Neural cell (in vitro differentiated cells): Measurements from ENCODE around the gene INSYN2B. TPM values are rescaled to one million over a fixed set of nuclear protein-coding genes. Genes with fewer than 3 reads are reported as not detected.

Experiments used
- H2AFZ ChIP-seq: fragments of 200-600, 300-800 bp; sonication (generic), shearing (Covaris generic); 2 replicates; pipeline ENCODE4 v1.6.0; 2014; ENCODE audit warnings: low read depth, mild to moderate bottlenecking, antibody characterized with exemption, low read length, moderate library complexity
- H3F3A ChIP-seq: fragments of 200-600 bp; shearing (Covaris generic); 2 replicates; pipeline ENCODE4 v1.6.1; 2016; ENCODE audit warnings: mild to moderate bottlenecking, moderate library complexity, mixed read lengths, antibody characterized with exemption, low read length; ENCODE audit not compliant: insufficient read depth, poor library complexity, severe bottlenecking
- H3K27ac ChIP-seq: fragments of 200-600, 300-800 bp; sonication (generic), shearing (Covaris generic); 2 replicates; pipeline ENCODE4 v1.5.1; 2014; ENCODE audit warnings: mild to moderate bottlenecking, low read length, moderate library complexity
- H3K27me3 ChIP-seq: fragments of 300-800, 200-600 bp; sonication (generic), shearing (Covaris generic); 2 replicates; pipeline ENCODE4 v1.6.0; 2014; ENCODE audit warnings: mild to moderate bottlenecking, low read depth, low read length, moderate library complexity; ENCODE audit not compliant: insufficient read depth
- H3K36me3 ChIP-seq: fragments of 300-800, 200-600 bp; sonication (generic), shearing (Covaris generic); 2 replicates; pipeline ENCODE4 v1.5.1; 2014; ENCODE audit warnings: mild to moderate bottlenecking, antibody characterized with exemption, low read length, moderate library complexity; ENCODE audit not compliant: insufficient read depth
- H3K4me2 ChIP-seq: fragments of 300-800, 200-600 bp; sonication (generic), shearing (Covaris generic); 2 replicates; pipeline ENCODE4 v1.6.0; 2014; ENCODE audit warnings: mild to moderate bottlenecking, low read length
- H3K4me3 ChIP-seq: fragments of 300-800, 200-600 bp; sonication (generic), shearing (Covaris generic); 2 replicates; pipeline ENCODE4 v1.5.1; 2014; ENCODE audit warnings: mild to moderate bottlenecking, low read length, moderate library complexity
- H3K79me2 ChIP-seq: fragments of 200-600 bp; shearing (Covaris generic); replicated peaks from 2 replicates; pipeline ENCODE4 v1.6.0; 2014; ENCODE audit warnings: mild to moderate bottlenecking, low read length, moderate library complexity; ENCODE audit not compliant: insufficient read depth
- H3K9ac ChIP-seq: fragments of 300-800, 200-600 bp; sonication (generic), shearing (Covaris generic); 2 replicates; pipeline ENCODE4 v1.6.1; 2016; ENCODE audit warnings: mild to moderate bottlenecking, low read length, mixed read lengths
- H3K9me2 ChIP-seq: fragments of 200-600 bp; shearing (Covaris generic); 2 replicates; pipeline ENCODE4 v1.6.1; 2016; ENCODE audit warnings: mild to moderate bottlenecking, low read length, mixed read lengths; ENCODE audit not compliant: insufficient read depth
- H3K9me3 ChIP-seq: fragments of 200-600, 300-800 bp; sonication (generic), shearing (Covaris generic); 2 replicates; pipeline ENCODE4 v1.6.1; 2016; ENCODE audit warnings: mild to moderate bottlenecking, mixed run types, low read length, moderate library complexity, mixed read lengths
- H4K20me1 ChIP-seq: fragments of 200-600 bp; shearing (Covaris generic); 2 replicates; pipeline ENCODE4 v1.6.1; 2016; ENCODE audit warnings: mild to moderate bottlenecking, mixed run types; ENCODE audit not compliant: insufficient read depth
- CTCF ChIP-seq: fragments of 450-650 bp; IDR thresholded peaks from 2 replicates; pipeline ENCODE4 v1.5.1; 2014; ENCODE audit warnings: antibody characterized with exemption, mild to moderate bottlenecking, moderate library complexity; ENCODE audit not compliant: poor library complexity, severe bottlenecking
- EP300 ChIP-seq: fragments of 450-650 bp; conservative IDR thresholded peaks from 2 replicates; pipeline ENCODE4 v1.6.1; 2014; ENCODE audit warnings: antibody characterized with exemption, mild to moderate bottlenecking, moderate library complexity; ENCODE audit not compliant: poor library complexity, severe bottlenecking
- EZH2 ChIP-seq: fragments of 200-600, 300-800 bp; shearing (Covaris generic), sonication (generic); IDR thresholded peaks from 2 replicates; pipeline ENCODE4 v1.6.1; 2014; ENCODE audit warnings: antibody characterized with exemption, low read length, borderline replicate concordance, mild to moderate bottlenecking; ENCODE audit not compliant: insufficient read depth, poor library complexity, severe bottlenecking
- MXI1 ChIP-seq: fragments of 450-650 bp; conservative IDR thresholded peaks from 2 replicates; pipeline ENCODE4 v1.6.1; 2014; ENCODE audit warnings: antibody characterized with exemption, mild to moderate bottlenecking; ENCODE audit not compliant: poor library complexity, severe bottlenecking
- POLR2AphosphoS5 ChIP-seq: IDR thresholded peaks from 2 replicates; pipeline ENCODE4 v1.6.1; 2012
- RAD21 ChIP-seq: fragments of 450-650 bp; conservative IDR thresholded peaks from 2 replicates; pipeline ENCODE4 v1.6.1; 2014; ENCODE audit warnings: antibody characterized with exemption, mild to moderate bottlenecking, moderate library complexity
- SMC3 ChIP-seq: fragments of 450-650 bp; conservative IDR thresholded peaks from 2 replicates; pipeline ENCODE4 v1.6.1; 2014; ENCODE audit warnings: antibody characterized with exemption, mild to moderate bottlenecking, moderate library complexity; ENCODE audit not compliant: poor library complexity
- TAF1 ChIP-seq: IDR thresholded peaks from 2 replicates; pipeline ENCODE4 v1.6.1; 2012; ENCODE audit warnings: low read depth
- polyA plus RNA-seq: library from polyadenylated mRNA; depleted of rRNA; stranded (reverse); fragments of >200 nt; gene quantifications from 2 replicates; pipeline ENCODE4 v1.2.3, GENCODE V29; 2014
- TF ChIP-seq, protein P1 (sequence below): IDR thresholded peaks from 2 replicates; pipeline ENCODE4 v1.6.1; 2012; ENCODE audit warnings: borderline replicate concordance

INSYN2B gene
- polyA plus RNA-seq, 1 donor from 2014 or later: 0.37 TPM

GRCh38 chr5:169958278-169958677, 22.0 kb downstream of the INSYN2B start:
- Histone ChIP-seq H4K20me1 (no peaks in the 10 kb centered on the region), H3K4me2 (no peak overlapping the region), H3K9me3 (no peaks in the 10 kb centered on the region), H3F3A (no peaks in the 10 kb centered on the region), H3K9me2 (no peaks in the 10 kb centered on the region), H3K9ac (no peak overlapping the region), H3K79me2 (no peaks in the 10 kb centered on the region), H2AFZ (no peak overlapping the region), H3K36me3 (no peaks in the 10 kb centered on the region), H3K27ac (no peak overlapping the region), H3K4me3 (no peak overlapping the region), H3K27me3 (no peaks in the 10 kb centered on the region)
- TF ChIP-seq POLR2AphosphoS5 (no peak), TAF1 (no peak), RAD21 (no peak)

GRCh38 chr5:169956756-169957155, 23.5 kb downstream of the INSYN2B start:
- no peaks in the 10 kb centered on the region for H3K27me3 ChIP-seq
- no peak overlapping the region for H2AFZ ChIP-seq
- H3K27ac ChIP-seq: no peak overlapping the region
- no peak overlapping the region for H3K4me3 ChIP-seq
- H3F3A ChIP-seq: no peaks in the 10 kb centered on the region
- no peaks in the 10 kb centered on the region for H3K36me3 ChIP-seq
- H3K9me2 ChIP-seq: no peaks in the 10 kb centered on the region
- no peak overlapping the region for H3K4me2 ChIP-seq
- TF ChIP-seq RAD21 (no peak), TAF1 (no peak), MXI1 (no peak), SMC3 (no peak), EZH2 (no peak), POLR2AphosphoS5 (no peak), CTCF (no peak), EP300 (no peak)
- TF ChIP-seq, protein P1, sequence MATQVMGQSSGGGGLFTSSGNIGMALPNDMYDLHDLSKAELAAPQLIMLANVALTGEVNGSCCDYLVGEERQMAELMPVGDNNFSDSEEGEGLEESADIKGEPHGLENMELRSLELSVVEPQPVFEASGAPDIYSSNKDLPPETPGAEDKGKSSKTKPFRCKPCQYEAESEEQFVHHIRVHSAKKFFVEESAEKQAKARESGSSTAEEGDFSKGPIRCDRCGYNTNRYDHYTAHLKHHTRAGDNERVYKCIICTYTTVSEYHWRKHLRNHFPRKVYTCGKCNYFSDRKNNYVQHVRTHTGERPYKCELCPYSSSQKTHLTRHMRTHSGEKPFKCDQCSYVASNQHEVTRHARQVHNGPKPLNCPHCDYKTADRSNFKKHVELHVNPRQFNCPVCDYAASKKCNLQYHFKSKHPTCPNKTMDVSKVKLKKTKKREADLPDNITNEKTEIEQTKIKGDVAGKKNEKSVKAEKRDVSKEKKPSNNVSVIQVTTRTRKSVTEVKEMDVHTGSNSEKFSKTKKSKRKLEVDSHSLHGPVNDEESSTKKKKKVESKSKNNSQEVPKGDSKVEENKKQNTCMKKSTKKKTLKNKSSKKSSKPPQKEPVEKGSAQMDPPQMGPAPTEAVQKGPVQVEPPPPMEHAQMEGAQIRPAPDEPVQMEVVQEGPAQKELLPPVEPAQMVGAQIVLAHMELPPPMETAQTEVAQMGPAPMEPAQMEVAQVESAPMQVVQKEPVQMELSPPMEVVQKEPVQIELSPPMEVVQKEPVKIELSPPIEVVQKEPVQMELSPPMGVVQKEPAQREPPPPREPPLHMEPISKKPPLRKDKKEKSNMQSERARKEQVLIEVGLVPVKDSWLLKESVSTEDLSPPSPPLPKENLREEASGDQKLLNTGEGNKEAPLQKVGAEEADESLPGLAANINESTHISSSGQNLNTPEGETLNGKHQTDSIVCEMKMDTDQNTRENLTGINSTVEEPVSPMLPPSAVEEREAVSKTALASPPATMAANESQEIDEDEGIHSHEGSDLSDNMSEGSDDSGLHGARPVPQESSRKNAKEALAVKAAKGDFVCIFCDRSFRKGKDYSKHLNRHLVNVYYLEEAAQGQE: no peak
- H3K9me3 ChIP-seq: no peaks in the 10 kb centered on the region
- H3K79me2 ChIP-seq: no peaks in the 10 kb centered on the region
- no peak overlapping the region for H3K9ac ChIP-seq
- no peaks in the 10 kb centered on the region for H4K20me1 ChIP-seq

- no peaks in the 10 kb centered on the region for H3K79me2 ChIP-seq
- TF ChIP-seq, protein P1: no peak
- no peak for TF ChIP-seq CTCF
- TF ChIP-seq RAD21: no peak
- no peak for TF ChIP-seq EP300
- TF ChIP-seq MXI1: no peak
- no peak for TF ChIP-seq TAF1
- TF ChIP-seq EZH2: no peak
- TF ChIP-seq POLR2AphosphoS5: no peak
- TF ChIP-seq SMC3: no peak
These were observed 24.2 kb downstream of the INSYN2B start for GRCh38 chr5:169956126-169956525.

More at GRCh38 chr5:169956126-169956525, 24.2 kb downstream of the INSYN2B start:
- no peaks in the 10 kb centered on the region for H4K20me1 ChIP-seq
- no peak overlapping the region for H2AFZ ChIP-seq
- no peak overlapping the region for H3K27ac ChIP-seq
- H3K4me3 ChIP-seq: no peak overlapping the region
- H3K36me3 ChIP-seq: no peaks in the 10 kb centered on the region
- no peak overlapping the region for H3K4me2 ChIP-seq
- H3K27me3 ChIP-seq: no peaks in the 10 kb centered on the region
- H3K9me2 ChIP-seq: no peaks in the 10 kb centered on the region
- H3K9me3 ChIP-seq: no peaks in the 10 kb centered on the region
- H3F3A ChIP-seq: no peaks in the 10 kb centered on the region
- no peak overlapping the region for H3K9ac ChIP-seq
